ENCODE data around the gene NTN4.

NTN4 gene

GRCh38 chr12:95651681-95652080, 138.9 kb downstream of the NTN4 start:
- no peak for DNase-seq

GRCh38 chr12:95648990-95649791, 141.4 kb downstream of the NTN4 start:
- DNase-seq = no peak

GRCh38 chr12:95646781-95647190, 143.8 kb downstream of the NTN4 start:
- DNase-seq = no peak

- no peak for DNase-seq
These were observed 147.3 kb downstream of the NTN4 start for GRCh38 chr12:95643256-95643655.

- DNase-seq = no peak
These were observed 148.0 kb downstream of the NTN4 start for GRCh38 chr12:95642583-95642982.

GRCh38 chr12:95641299-95641952, 149.1 kb downstream of the NTN4 start:
- DNase-seq = no peak

- DNase-seq = no peak
These were observed 150.0 kb downstream of the NTN4 start for GRCh38 chr12:95640516-95640915.

GRCh38 chr12:95637471-95638155, 153.0 kb downstream of the NTN4 start:
- no peak for DNase-seq

GRCh38 chr12:95637010-95637409, 153.6 kb downstream of the NTN4 start:
- DNase-seq = no peak

- DNase-seq = no peak
These were observed 155.6 kb downstream of the NTN4 start for GRCh38 chr12:95634622-95635621.

GRCh38 chr12:95633732-95634465, 156.7 kb downstream of the NTN4 start:
- no peak for DNase-seq

GRCh38 chr12:95633049-95633731, 157.4 kb downstream of the NTN4 start:
- DNase-seq = no peak

GRCh38 chr12:95630496-95630895, 160.1 kb downstream of the NTN4 start:
- no peak for DNase-seq

GRCh38 chr12:95629392-95629791, 161.2 kb downstream of the NTN4 start:
- DNase-seq = no peak

GRCh38 chr12:95626854-95627253, 163.7 kb downstream of the NTN4 start:
- no peak for DNase-seq

- no peak for DNase-seq
These were observed 165.6 kb downstream of the NTN4 start for GRCh38 chr12:95625012-95625411.

GRCh38 chr12:95624589-95624988, 166.0 kb downstream of the NTN4 start:
- no peak for DNase-seq

- no peak for DNase-seq
These were observed 166.9 kb downstream of the NTN4 start for GRCh38 chr12:95623554-95624170.

GRCh38 chr12:95622879-95623278, 167.7 kb downstream of the NTN4 start:
- DNase-seq = no peak

- DNase-seq = no peak
These were observed 168.8 kb downstream of the NTN4 start for GRCh38 chr12:95621725-95622124.

- no peak for DNase-seq
These were observed 170.4 kb downstream of the NTN4 start for GRCh38 chr12:95620171-95620570.

Data from NCI-H1092 (cell line).